GM21390 (cell line): ENCODE results near the gene CSF2.

Experiments
- ATAC-seq: cut with Tn5 transposase; IDR thresholded peaks from one replicate; pipeline ENCODE4 v1.9.1; 2021; ENCODE audit not compliant: unreplicated experiment

CSF2 gene

GRCh38 chr5:132054697-132055440 lies 18.7 kb upstream of the CSF2 start:
- no peak for ATAC-seq

GRCh38 chr5:132055441-132055807 lies 18.2 kb upstream of the CSF2 start:
- ATAC-seq: no peak

GRCh38 chr5:132055808-132056609 lies 17.6 kb upstream of the CSF2 start:
- ATAC-seq: no peak

GRCh38 chr5:132056610-132057497 lies 16.7 kb upstream of the CSF2 start:
- no peak for ATAC-seq

GRCh38 chr5:132057498-132058255 lies 15.9 kb upstream of the CSF2 start:
- ATAC-seq: no peak

GRCh38 chr5:132058646-132059042 lies 14.9 kb upstream of the CSF2 start:
- ATAC-seq: no peak

- ATAC-seq: no peak
These were observed 14.4 kb upstream of the CSF2 start for GRCh38 chr5:132059043-132059695.

- no peak for ATAC-seq
These were observed 13.7 kb upstream of the CSF2 start for GRCh38 chr5:132059696-132060500.

GRCh38 chr5:132060501-132061161 lies 13.0 kb upstream of the CSF2 start, which contains the start of gene IL3:
Gene IL3, plus strand, starts transcription at chr5:132060655. Its CDS starts 52 bp downstream, at chr5:132060707.
- ATAC-seq: no peak

GRCh38 chr5:132063090-132063911 lies 10.3 kb upstream of the CSF2 start:
- peak; percentile 72 for ATAC-seq

- no peak for ATAC-seq
These were observed 9.4 kb upstream of the CSF2 start for GRCh38 chr5:132064140-132064539.

GRCh38 chr5:132064738-132065331 lies 8.8 kb upstream of the CSF2 start:
- ATAC-seq: peak; percentile 69

- no peak for ATAC-seq
These were observed 8.1 kb upstream of the CSF2 start for GRCh38 chr5:132065351-132065937.

GRCh38 chr5:132065951-132066701 lies 7.5 kb upstream of the CSF2 start:
- ATAC-seq: no peak

- ATAC-seq: no peak
These were observed 6.7 kb upstream of the CSF2 start for GRCh38 chr5:132066871-132067270.

- ATAC-seq: no peak
These were observed 6.1 kb upstream of the CSF2 start for GRCh38 chr5:132067451-132067850.
